Breast epithelium (tissue), 3 donors: ENCODE results near the gene ATF5.

Source experiments
- POLR2A ChIP-seq: fragments of 450-650 bp; IDR thresholded peaks from one replicate; pipeline ENCODE4 v1.6.1; 2016; ENCODE audit warnings: antibody characterized with exemption, mild to moderate bottlenecking, moderate library complexity
- POLR2AphosphoS5 ChIP-seq, 3 donors: sonication (generic); formaldehyde crosslinking; IDR thresholded peaks; one replicate each; pipeline ENCODE4 v1.6.1; 2017; ENCODE audit warnings: antibody characterized with exemption in 3 of 3
- TF ChIP-seq, protein P1 (sequence below), 3 donors: fragments of 450-650 bp; IDR thresholded peaks; one replicate each; pipeline ENCODE4 v1.5.1; 2016 to 2017; ENCODE audit warnings: antibody characterized with exemption in 3 of 3, mild to moderate bottlenecking in 3 of 3, moderate library complexity in 3 of 3

- TF ChIP-seq, protein P1, sequence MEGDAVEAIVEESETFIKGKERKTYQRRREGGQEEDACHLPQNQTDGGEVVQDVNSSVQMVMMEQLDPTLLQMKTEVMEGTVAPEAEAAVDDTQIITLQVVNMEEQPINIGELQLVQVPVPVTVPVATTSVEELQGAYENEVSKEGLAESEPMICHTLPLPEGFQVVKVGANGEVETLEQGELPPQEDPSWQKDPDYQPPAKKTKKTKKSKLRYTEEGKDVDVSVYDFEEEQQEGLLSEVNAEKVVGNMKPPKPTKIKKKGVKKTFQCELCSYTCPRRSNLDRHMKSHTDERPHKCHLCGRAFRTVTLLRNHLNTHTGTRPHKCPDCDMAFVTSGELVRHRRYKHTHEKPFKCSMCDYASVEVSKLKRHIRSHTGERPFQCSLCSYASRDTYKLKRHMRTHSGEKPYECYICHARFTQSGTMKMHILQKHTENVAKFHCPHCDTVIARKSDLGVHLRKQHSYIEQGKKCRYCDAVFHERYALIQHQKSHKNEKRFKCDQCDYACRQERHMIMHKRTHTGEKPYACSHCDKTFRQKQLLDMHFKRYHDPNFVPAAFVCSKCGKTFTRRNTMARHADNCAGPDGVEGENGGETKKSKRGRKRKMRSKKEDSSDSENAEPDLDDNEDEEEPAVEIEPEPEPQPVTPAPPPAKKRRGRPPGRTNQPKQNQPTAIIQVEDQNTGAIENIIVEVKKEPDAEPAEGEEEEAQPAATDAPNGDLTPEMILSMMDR (IDR thresholded peaks at IDR 0.05) = no peak
- TF ChIP-seq POLR2A (no peak), POLR2AphosphoS5 (IDR thresholded peaks at IDR 0.05) (no peak)
These were observed 15.3 kb upstream of the ATF5 start for GRCh38 chr19:49913720-49914119.
